GM15510 (cell line): ENCODE measurements around the gene LMTK2.

ENCODE experiments used
- POLR2A ChIP-seq: IDR thresholded peaks from 3 replicates; pipeline ENCODE4 v1.6.1; 2011; ENCODE audit warnings: borderline replicate concordance; ENCODE audit not compliant: insufficient read length; ENCODE audit errors: extremely low read depth

The LMTK2 gene

GRCh38 chr7:98174334-98175259, 67.9 kb downstream of the LMTK2 start:
- TF ChIP-seq POLR2A, result no peak

GRCh38 chr7:98175260-98175940, 68.7 kb downstream of the LMTK2 start:
- TF ChIP-seq POLR2A, result no peak

GRCh38 chr7:98177553-98177952, 70.9 kb downstream of the LMTK2 start:
- no peak for TF ChIP-seq POLR2A

- no peak for TF ChIP-seq POLR2A
These were observed 71.7 kb downstream of the LMTK2 start for GRCh38 chr7:98178321-98178720.

- TF ChIP-seq POLR2A, result no peak
These were observed 72.3 kb downstream of the LMTK2 start for GRCh38 chr7:98178762-98179490.

GRCh38 chr7:98180751-98181150, 74.1 kb downstream of the LMTK2 start:
- TF ChIP-seq POLR2A, result no peak

GRCh38 chr7:98185101-98185500, 78.4 kb downstream of the LMTK2 start:
- no peak for TF ChIP-seq POLR2A

- no peak for TF ChIP-seq POLR2A
These were observed 79.9 kb downstream of the LMTK2 start for GRCh38 chr7:98186452-98187137.

- TF ChIP-seq POLR2A, result no peak
These were observed 80.5 kb downstream of the LMTK2 start for GRCh38 chr7:98187138-98187502.

- no peak for TF ChIP-seq POLR2A
These were observed 82.9 kb downstream of the LMTK2 start for GRCh38 chr7:98189559-98189958.

- no peak for TF ChIP-seq POLR2A
These were observed 85.2 kb downstream of the LMTK2 start for GRCh38 chr7:98191668-98192431.

- TF ChIP-seq POLR2A, result no peak
These were observed 86.3 kb downstream of the LMTK2 start for GRCh38 chr7:98192781-98193457.

- TF ChIP-seq POLR2A, result no peak
These were observed 87.0 kb downstream of the LMTK2 start for GRCh38 chr7:98193474-98194180.

- TF ChIP-seq POLR2A, result no peak
These were observed 87.5 kb downstream of the LMTK2 start for GRCh38 chr7:98194186-98194585.
